Peyer's patch (tissue), 4 donors: ENCODE measurements around the gene PPIB.

Source experiments
- POLR2A ChIP-seq, 2 donors: fragments of 450-650 bp; IDR thresholded peaks; one replicate each; pipeline ENCODE4 v1.5.1; 2017; ENCODE audit warnings: antibody characterized with exemption in 2 of 2, mild to moderate bottlenecking in 2 of 2, moderate library complexity in 2 of 2
- TF ChIP-seq, protein P1 (sequence below), 6 experiments: fragments of 450-650 bp in 4 of 6; fragments of 200-600 bp in 2 of 6; sonication (generic) in 1 of 6; IDR thresholded peaks; one replicate each; pipeline ENCODE4 v1.5.1; 2017 to 2019; ENCODE audit warnings: antibody characterized with exemption in 6 of 6, mild to moderate bottlenecking in 3 of 6, moderate library complexity in 1 of 6

GRCh38 chr15:64151727-64152506, 10.9 kb downstream of the PPIB start, which contains the start of gene SNX22:
- TF ChIP-seq, protein P1, sequence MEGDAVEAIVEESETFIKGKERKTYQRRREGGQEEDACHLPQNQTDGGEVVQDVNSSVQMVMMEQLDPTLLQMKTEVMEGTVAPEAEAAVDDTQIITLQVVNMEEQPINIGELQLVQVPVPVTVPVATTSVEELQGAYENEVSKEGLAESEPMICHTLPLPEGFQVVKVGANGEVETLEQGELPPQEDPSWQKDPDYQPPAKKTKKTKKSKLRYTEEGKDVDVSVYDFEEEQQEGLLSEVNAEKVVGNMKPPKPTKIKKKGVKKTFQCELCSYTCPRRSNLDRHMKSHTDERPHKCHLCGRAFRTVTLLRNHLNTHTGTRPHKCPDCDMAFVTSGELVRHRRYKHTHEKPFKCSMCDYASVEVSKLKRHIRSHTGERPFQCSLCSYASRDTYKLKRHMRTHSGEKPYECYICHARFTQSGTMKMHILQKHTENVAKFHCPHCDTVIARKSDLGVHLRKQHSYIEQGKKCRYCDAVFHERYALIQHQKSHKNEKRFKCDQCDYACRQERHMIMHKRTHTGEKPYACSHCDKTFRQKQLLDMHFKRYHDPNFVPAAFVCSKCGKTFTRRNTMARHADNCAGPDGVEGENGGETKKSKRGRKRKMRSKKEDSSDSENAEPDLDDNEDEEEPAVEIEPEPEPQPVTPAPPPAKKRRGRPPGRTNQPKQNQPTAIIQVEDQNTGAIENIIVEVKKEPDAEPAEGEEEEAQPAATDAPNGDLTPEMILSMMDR (IDR thresholded peaks at IDR 0.05): no peak
- no peak for TF ChIP-seq POLR2A (IDR thresholded peaks at IDR 0.05)
